Measurements from ENCODE around the gene MAT2B.
"Not testable (repeated sequence)": the region's sequence is repeated elsewhere in the genome, so short reads cannot be mapped to it uniquely, and the experiment has no call there.

The MAT2B gene

GRCh38 chr5:163504079-163504931 is 1.1 kb upstream of the MAT2B start:
- no peak for DNase-seq

- DNase-seq = no peak
These were observed 411 bp upstream of the MAT2B start for GRCh38 chr5:163505049-163505367.

- no peak for DNase-seq
These were observed 657 bp downstream of the MAT2B start for GRCh38 chr5:163506095-163506457.

DNA sequence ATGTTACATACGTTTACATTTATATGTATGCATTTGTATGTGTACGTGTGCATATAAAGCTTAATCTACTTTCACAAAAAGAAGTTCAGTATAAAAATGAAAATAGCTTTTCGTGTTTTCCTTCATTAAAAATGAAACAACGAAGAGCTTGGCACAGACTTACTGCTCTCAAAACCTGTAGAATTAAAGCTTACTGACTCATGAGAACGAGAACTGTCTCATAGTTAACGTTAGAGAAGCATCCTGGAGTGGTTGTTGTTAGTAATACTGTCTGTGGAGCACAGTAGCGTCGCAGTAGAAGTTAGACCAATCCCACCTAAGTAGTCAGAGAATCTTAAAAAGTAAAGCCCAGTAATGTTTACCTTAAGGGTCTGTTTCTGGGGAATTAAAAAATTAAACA is 1.3 kb downstream of the MAT2B start:
- no peak for DNase-seq

GRCh38 chr5:163508753-163509152 is 3.3 kb downstream of the MAT2B start:
- DNase-seq = no peak

- DNase-seq = peak; percentile 22
These were observed 4.0 kb downstream of the MAT2B start for GRCh38 chr5:163509291-163509951.

DNA sequence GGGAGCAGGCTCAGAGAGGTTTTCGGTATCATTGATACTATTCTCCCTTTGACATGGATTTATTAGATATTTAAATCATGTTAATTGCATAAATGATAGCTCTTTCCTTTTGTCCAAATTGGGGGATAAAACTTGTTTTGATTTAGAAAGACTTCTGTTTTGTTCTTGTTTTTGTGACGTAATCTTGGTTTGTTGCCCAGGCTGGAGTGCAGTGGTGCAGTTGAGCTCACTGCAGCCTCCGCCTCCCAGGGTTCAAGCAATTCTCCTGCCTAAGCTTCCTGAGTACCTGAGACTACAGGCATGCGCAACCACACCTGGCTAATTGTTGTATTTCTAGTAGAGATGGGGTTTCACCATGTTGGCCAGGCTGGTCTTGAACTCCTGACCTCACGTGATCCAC is 7.1 kb downstream of the MAT2B start:
- no peak for DNase-seq

GRCh38 chr5:163525096-163525495 is 19.7 kb downstream of the MAT2B start:
- DNase-seq = no peak

- DNase-seq = no peak
These were observed 24.3 kb downstream of the MAT2B start for GRCh38 chr5:163529698-163530097.

DNA sequence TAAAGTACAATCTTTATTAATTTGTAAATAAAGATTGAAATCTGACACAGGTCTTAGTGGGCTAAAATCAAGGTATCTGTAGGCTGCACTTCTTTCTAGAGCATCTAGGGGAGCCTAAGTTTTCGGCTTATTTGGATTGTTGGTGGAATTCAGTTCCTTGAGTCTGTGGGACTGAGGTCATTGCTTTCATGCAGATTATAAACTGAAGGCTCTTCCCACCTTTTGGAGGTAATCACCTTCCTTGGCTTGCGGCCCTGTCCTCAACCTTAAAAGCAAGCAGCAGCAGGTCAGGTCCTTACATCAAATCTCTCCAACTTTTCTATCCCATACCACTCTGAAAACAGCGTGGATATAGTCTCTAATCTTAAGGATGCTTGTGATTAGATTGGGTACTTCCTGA is 25.9 kb downstream of the MAT2B start:
- no peak for DNase-seq

DNA sequence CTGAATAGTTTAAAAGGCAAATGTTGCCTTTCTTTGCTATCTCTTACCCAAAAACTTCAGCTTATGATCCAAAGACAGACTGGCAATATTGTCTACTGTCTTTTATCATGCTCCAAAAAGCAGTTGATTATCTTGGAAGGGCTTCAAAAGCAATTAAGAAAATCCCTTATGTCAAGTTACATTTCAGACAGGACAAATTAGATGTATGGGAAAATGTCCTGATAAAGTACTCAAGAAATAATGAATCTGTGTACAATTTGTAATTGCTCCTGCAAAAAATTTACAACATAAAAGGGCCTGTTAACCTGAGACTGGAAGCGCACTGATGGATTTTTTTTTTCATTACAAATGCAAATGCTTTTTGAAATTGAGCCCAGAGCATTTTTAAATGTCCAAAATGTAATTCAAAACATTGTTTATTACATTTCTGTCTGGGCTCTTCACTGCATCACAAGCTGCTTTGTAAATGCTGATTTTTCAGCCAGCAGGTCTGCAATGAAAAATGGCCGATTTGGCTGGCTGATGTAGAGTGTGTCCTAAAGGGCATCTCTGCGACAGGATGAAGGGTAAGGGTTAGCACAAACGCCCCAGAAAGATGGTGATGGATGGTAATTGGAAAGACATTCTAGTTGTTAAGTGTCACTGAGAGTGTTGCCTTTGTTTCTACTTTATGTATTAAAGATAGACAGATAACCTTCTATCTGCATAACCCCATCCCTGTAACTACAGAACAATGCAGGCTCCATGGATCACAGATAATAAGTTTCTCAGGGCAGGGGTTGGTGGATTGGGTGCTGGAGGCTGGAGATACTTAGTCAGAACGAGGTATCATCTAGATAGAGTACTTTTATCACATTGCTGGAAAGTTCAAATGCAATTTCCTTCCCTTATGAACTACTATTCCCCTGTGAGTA is 27.0 kb downstream of the MAT2B start:
- no peak for DNase-seq

- no peak for DNase-seq
These were observed 27.8 kb downstream of the MAT2B start for GRCh38 chr5:163533223-163533622.

GRCh38 chr5:163534492-163535094 is 29.2 kb downstream of the MAT2B start:
- no peak for DNase-seq

DNA sequence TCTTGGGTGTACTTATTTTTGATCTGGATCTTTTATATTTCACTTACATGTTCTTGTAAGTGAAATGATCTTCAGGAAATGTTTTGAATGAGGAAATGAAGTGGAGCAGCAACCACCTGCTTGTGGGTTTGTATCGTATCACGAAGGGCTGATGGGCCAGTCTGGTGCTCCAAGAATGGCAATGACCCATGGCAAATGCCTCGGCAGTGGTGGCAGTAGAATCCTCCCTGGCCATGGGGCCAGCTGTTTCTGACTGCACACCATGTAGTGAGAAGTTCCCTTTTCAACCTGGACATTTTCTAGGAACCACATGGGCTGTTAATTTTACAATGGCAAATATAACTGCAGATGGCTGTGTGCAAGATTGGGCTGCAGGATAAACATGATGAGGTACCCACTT is 29.9 kb downstream of the MAT2B start:
- DNase-seq = no peak

DNA sequence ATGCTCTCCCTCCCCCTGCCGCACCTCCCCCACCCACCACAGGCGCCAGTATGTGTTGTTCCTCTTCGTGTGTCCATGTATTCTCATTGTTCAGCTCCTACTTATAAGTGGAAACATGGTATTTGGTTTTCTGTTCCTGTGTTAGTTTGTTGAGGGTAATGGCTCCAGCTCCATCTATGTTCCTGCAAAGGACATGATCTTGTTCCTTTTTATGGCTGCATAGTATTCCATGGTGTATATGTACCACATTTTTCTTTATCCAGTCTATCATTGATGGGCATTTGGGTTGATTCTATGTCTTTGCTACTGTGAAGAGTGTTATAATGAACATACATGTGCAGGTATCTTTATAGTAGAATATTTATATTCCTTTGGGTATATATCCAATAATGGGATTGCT is 31.0 kb downstream of the MAT2B start:
- DNase-seq = not testable (repeated sequence)

DNA sequence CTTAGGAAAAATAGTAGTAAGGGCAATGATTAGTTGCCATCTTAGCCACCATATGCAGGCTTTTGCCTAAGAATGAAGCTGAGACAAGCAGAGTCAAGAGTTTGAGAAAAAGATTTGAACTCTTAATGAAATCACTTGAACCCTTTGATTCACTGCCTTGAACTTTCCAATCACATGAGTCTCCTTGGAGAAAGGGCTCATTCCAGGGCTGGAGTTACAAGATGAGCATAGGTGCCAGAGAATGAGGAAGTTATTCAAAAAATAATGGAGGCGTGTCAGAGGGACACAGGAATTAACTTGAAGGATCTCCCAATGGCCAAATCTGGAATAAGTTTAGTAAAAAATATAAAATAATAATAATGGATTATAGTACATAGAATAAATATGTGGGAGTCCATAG is 35.3 kb downstream of the MAT2B start:
- DNase-seq = no peak

GRCh38 chr5:163542771-163543170 is 37.4 kb downstream of the MAT2B start:
- DNase-seq = peak; percentile 49

GRCh38 chr5:163544041-163544440 is 38.6 kb downstream of the MAT2B start:
- no peak for DNase-seq

GRCh38 chr5:163544836-163545235 is 39.4 kb downstream of the MAT2B start:
- no peak for DNase-seq

GRCh38 chr5:163548649-163549048 is 43.2 kb downstream of the MAT2B start:
- no peak for DNase-seq

DNA sequence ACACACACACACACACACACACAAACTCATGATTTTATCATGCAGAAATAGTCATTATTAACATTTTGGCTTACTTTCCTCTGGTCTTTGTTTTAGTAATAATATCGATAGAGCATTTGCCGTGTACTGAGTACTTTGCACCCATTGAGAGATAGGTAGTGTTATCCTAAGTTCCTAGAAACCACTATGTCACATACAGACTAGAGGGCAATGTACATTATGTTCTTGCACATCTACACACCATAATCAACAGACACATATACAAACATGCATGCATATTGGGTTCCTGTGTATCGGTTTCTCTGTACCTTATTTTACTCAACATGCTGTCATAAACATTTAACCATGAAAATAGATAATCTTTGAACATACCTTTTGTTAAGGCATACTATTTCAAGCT is 45.7 kb downstream of the MAT2B start:
- no peak for DNase-seq

DNA sequence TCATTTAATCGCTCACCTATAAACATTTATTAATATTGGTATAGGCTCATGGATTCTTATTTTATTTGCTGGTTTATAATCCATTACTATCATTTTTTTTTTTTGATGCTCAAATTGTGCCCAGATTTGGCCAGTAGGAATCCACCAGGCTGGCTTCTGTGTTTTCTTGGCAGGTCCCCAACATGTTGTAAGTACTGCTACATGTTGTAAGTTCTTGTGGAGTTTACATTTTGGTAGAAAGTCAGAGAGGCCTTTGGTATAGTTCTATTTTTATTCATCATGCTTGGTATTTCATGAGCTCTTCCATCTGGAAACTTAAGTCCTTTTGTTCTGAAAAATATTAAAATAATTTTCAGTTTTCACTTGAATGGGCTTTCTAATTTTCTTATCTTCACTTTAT is 47.1 kb downstream of the MAT2B start:
- DNase-seq = no peak

- DNase-seq = no peak
These were observed 55.9 kb downstream of the MAT2B start for GRCh38 chr5:163561339-163561738.
